OCI-LY7 (cell line): ENCODE measurements around the gene KCNAB3.

Experiments
- CTCF ChIP-seq: fragments of 200-600 bp; sonication (generic); conservative IDR thresholded peaks from 2 replicates; pipeline ENCODE4 v1.5.1; 2014; ENCODE audit warnings: mild to moderate bottlenecking, antibody characterized with exemption, low read length, moderate library complexity, mixed read lengths
- EZH2phosphoT487 ChIP-seq: fragments of 200-600 bp; sonication (generic); IDR thresholded peaks from 2 replicates; pipeline ENCODE4 v1.6.1; 2018; ENCODE audit warnings: low read depth, borderline replicate concordance, mild to moderate bottlenecking, mixed run types, antibody characterized with exemption, low read length, moderate library complexity, mixed read lengths

- TF ChIP-seq CTCF (no peak), EZH2phosphoT487 (no peak)
Measured at GRCh38 chr17:7894866-7895265, 34.8 kb downstream of the KCNAB3 start.
